ENCODE results near the gene PAN2. TPM values are rescaled to one million over a fixed set of nuclear protein-coding genes. Genes with fewer than 3 reads are reported as not detected.

Gene PAN2
- total RNA-seq, 6 experiments from 2014 or later: 9.0 to 16.7 (median 14.6) TPM

DNA sequence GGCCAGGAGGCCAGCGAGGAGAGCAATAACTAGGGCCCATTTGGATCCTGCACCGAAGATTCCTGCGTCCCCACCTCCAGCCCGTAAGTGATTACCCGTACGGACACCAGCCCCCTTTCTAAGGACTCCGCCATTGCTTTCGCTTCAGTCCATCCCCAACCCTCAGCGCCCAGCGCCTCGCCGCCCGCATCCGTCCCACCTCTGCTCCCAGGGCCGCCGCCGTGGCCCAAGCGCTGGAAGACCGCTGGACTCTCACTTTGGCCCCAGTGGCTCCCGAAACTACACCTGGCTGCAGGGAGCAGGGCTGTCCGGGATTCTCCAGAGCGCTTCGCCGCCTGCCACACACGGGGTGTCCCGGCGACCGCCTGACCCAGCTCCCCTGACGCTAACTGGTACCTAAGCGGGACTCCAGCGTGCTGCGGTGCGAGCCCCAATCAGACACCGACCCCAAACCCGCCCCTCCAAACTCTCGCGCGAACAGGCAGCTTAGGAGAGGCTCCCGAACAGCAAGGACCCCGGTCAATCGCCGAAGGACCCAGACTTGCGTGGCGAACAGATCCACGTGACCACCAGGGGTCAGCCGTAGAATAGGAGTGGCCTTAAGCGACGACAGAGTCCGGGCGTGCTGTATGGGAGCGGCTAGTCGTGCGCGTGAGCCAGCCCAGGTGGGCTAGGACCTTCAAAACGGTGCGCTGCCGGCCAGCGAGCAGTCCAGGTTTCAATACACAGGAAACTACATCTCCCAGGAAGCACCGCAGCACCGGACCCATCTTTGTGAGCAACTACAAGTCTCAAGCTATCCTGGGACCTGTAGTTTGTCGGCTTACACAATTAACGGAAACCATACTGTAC, 18.0 kb downstream of the PAN2 start, which contains the start of gene CNPY2:
Gene CNPY2 (minus strand): TSS at position 367 of the 852 bp plus-strand sequence. CDS start 771 bp downstream, outside the sequence.
- H3K4me1 Mint-ChIP-seq (ENCODE audit: low read depth): peaks cover 8% of the 10 kb centered on the region; the same call in 1 of the 2 replicates
- peak within 1 kb of the TSS; percentile 98 for H3K27ac Mint-ChIP-seq
- peak within 1 kb of the TSS; percentile 99 for H3K4me3 Mint-ChIP-seq
- no peaks in the 10 kb centered on the region; the same call in 1 of the 2 replicates for H3K27me3 Mint-ChIP-seq (ENCODE audit: insufficient read depth)
- TF ChIP-seq, protein P1, sequence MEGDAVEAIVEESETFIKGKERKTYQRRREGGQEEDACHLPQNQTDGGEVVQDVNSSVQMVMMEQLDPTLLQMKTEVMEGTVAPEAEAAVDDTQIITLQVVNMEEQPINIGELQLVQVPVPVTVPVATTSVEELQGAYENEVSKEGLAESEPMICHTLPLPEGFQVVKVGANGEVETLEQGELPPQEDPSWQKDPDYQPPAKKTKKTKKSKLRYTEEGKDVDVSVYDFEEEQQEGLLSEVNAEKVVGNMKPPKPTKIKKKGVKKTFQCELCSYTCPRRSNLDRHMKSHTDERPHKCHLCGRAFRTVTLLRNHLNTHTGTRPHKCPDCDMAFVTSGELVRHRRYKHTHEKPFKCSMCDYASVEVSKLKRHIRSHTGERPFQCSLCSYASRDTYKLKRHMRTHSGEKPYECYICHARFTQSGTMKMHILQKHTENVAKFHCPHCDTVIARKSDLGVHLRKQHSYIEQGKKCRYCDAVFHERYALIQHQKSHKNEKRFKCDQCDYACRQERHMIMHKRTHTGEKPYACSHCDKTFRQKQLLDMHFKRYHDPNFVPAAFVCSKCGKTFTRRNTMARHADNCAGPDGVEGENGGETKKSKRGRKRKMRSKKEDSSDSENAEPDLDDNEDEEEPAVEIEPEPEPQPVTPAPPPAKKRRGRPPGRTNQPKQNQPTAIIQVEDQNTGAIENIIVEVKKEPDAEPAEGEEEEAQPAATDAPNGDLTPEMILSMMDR (IDR thresholded peaks at IDR 0.05): peak; percentile 68
- H3K36me3 Mint-ChIP-seq (ENCODE audit: low read depth): peaks cover 18% of the 10 kb centered on the region; the same call in 1 of the 2 replicates
- H3K9me3 Mint-ChIP-seq: no peaks in the 10 kb centered on the region
- DNase-seq: peak; percentile 98

DNA sequence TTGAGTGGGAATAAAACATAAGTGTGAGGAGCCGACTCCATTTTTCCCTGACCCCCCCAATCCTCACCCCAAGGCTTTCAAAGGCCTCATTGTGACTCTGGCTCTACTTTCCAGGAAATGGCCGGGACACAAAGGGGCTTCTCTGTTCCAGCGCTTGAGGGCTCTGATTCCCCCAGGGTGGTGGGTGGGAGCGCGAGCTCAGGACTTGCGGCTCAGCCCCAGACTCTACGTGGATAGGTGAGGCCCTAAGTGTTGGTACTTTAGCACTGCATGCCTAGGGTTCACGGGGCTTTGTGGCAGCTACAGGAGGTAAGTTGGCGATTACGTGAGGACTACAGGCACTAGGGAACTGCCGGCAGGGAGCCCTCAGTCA, 18.6 kb downstream of the PAN2 start:
- Mint-ChIP-seq H3K36me3 (ENCODE audit: low read depth) (peaks cover 20% of the 10 kb centered on the region), H3K27ac (peak overlapping the region; percentile 98), H3K9me3 (no peaks in the 10 kb centered on the region), H3K4me3 (peak overlapping the region; percentile 99), H3K27me3 (ENCODE audit: insufficient read depth) (no peaks in the 10 kb centered on the region; the same call in 1 of the 2 replicates), H3K4me1 (ENCODE audit: low read depth) (peaks cover 8% of the 10 kb centered on the region; the same call in 1 of the 2 replicates)
- TF ChIP-seq, protein P1 (IDR thresholded peaks at IDR 0.05): no peak
- DNase-seq: no peak

DNA sequence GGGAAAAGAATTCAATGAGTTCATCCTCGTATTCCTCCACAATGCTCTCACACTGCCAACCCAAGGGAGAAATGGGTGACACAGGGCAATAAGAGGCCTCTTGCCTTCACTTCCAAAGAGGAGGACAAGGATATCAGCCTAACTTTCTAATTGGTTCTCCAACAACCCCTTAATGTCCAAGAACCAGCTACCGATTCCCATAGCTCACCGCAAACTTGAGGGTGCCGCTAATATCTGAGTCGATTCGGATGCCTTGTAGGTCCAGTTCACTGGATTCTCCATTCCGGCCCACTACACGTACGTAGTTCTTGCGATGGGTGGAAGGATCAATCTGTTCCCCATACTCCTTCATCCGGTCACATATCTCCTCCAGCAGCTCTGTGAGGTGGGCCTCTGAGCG, 22.8 kb downstream of the PAN2 start:
- H3K27ac Mint-ChIP-seq: no peak overlapping the region
- peaks cover 27% of the 10 kb centered on the region for H3K36me3 Mint-ChIP-seq (ENCODE audit: low read depth)
- H3K4me3 Mint-ChIP-seq: no peak overlapping the region
- H3K27me3 Mint-ChIP-seq (ENCODE audit: insufficient read depth): no peaks in the 10 kb centered on the region
- TF ChIP-seq, protein P1 (IDR thresholded peaks at IDR 0.05): no peak
- H3K9me3 Mint-ChIP-seq: no peaks in the 10 kb centered on the region
- peaks cover 8% of the 10 kb centered on the region; the same call in 1 of the 2 replicates for H3K4me1 Mint-ChIP-seq (ENCODE audit: low read depth)
- DNase-seq: no peak

DNA sequence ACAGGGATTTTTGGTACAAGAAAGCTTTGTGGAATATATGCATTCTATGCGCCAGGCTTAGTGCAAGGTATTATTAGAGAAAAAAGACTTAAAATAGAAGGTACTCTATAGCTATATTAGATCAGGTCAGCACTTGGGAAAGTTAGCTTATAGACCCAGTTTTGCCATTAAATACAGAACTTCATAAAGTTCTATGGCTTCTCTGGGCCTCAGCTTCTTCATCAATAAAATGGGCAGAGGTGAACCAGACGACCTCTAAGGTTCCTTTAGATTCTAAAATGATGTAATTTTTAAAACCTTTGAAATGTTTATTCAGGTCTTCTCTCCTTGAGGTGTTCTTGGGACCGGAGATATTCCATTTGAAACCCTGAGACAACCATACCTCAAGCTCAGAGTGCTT, 25.1 kb downstream of the PAN2 start:
- Mint-ChIP-seq H3K27ac (no peak overlapping the region), H3K9me3 (no peaks in the 10 kb centered on the region), H3K27me3 (ENCODE audit: insufficient read depth) (no peaks in the 10 kb centered on the region), H3K4me1 (ENCODE audit: low read depth) (no peaks in the 10 kb centered on the region), H3K4me3 (no peak overlapping the region), H3K36me3 (ENCODE audit: low read depth) (peaks cover 21% of the 10 kb centered on the region)
- DNase-seq: no peak
- TF ChIP-seq, protein P1 (IDR thresholded peaks at IDR 0.05): no peak

DNA sequence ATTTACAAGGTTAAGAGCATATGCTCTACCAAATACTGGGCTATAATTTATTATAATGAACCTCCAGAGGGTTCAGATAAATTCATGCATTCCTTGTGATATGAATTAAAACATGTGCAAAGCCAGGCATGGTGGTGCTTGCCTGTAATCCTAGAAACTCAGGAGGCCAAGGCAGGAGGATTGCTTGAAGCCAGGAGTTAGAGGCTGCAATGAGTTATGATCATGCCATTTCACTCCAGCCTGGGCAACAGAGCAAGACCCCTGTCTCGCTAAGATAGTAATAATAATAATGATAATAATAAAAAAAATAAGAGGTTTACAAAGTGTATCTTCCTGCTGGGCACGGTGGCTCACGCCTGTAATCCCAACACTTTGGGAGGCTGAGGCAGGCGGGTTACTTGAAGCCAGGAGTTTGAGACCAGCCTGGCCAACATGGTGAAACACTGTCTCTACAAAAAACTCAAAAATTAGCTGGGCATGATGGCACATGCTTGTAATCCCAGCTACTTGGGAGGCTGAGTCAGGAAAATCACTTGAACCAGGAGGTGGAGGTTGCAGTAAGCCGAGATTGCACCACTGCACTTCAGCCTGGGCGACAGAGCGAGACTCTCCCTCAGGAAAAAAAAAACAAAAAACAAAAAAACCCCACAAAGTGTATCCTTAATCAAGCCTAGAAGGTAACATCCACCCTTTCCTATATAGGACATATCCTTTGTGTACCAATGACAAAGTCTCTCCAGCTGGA, 26.4 kb downstream of the PAN2 start:
- Mint-ChIP-seq H3K27ac (no peak overlapping the region), H3K27me3 (ENCODE audit: insufficient read depth) (no peaks in the 10 kb centered on the region), H3K4me3 (no peak overlapping the region), H3K4me1 (ENCODE audit: low read depth) (peaks cover under 1% of the 10 kb centered on the region), H3K9me3 (no peaks in the 10 kb centered on the region), H3K36me3 (ENCODE audit: low read depth) (peaks cover 21% of the 10 kb centered on the region)
- DNase-seq: no peak
- TF ChIP-seq, protein P1 (IDR thresholded peaks at IDR 0.05): no peak

Measured in HFFc6 (cell line).